Measurements from ENCODE around the gene MRFAP1.
"Not testable (repeated sequence)": the region's sequence is repeated elsewhere in the genome, so short reads cannot be mapped to it uniquely, and the experiment has no call there.

MRFAP1 gene

GRCh38 chr4:6634746-6635145 lies 5.7 kb upstream of the MRFAP1 start:
- DNase-seq (ENCODE audit: low spot score), result no peak

- DNase-seq (ENCODE audit: low spot score), result no peak
These were observed 1.3 kb upstream of the MRFAP1 start for GRCh38 chr4:6639137-6639680.

- peak; percentile 83 for DNase-seq (ENCODE audit: low spot score)
These were observed 882 bp downstream of the MRFAP1 start for GRCh38 chr4:6641164-6641970.

GRCh38 chr4:6641971-6642320 lies 1.5 kb downstream of the MRFAP1 start:
- DNase-seq (ENCODE audit: low spot score), result no peak

- DNase-seq (ENCODE audit: low spot score), result no peak
These were observed 2.8 kb downstream of the MRFAP1 start for GRCh38 chr4:6643141-6643847.

- DNase-seq (ENCODE audit: low spot score), result no peak
These were observed 4.5 kb downstream of the MRFAP1 start for GRCh38 chr4:6644792-6645530.

- DNase-seq (ENCODE audit: low spot score), result no peak
These were observed 6.7 kb downstream of the MRFAP1 start for GRCh38 chr4:6647169-6647568.

GRCh38 chr4:6647582-6648230 lies 7.2 kb downstream of the MRFAP1 start:
- no peak for DNase-seq (ENCODE audit: low spot score)

- DNase-seq (ENCODE audit: low spot score), result no peak
These were observed 8.7 kb downstream of the MRFAP1 start for GRCh38 chr4:6649216-6649615.

- not testable (repeated sequence) for DNase-seq (ENCODE audit: low spot score)
These were observed 13.7 kb downstream of the MRFAP1 start for GRCh38 chr4:6654211-6654610.

GRCh38 chr4:6655291-6655690 lies 14.8 kb downstream of the MRFAP1 start:
- DNase-seq (ENCODE audit: low spot score), result not testable (repeated sequence)

GRCh38 chr4:6655924-6656323 lies 15.4 kb downstream of the MRFAP1 start:
- DNase-seq (ENCODE audit: low spot score), result no peak

- DNase-seq (ENCODE audit: low spot score), result no peak
These were observed 17.0 kb downstream of the MRFAP1 start for GRCh38 chr4:6657242-6658208.

- no peak for DNase-seq (ENCODE audit: low spot score)
These were observed 17.7 kb downstream of the MRFAP1 start for GRCh38 chr4:6658209-6658595.

- peak; percentile 62 for DNase-seq (ENCODE audit: low spot score)
These were observed 18.2 kb downstream of the MRFAP1 start for GRCh38 chr4:6658597-6659075.

- no peak for DNase-seq (ENCODE audit: low spot score)
These were observed 19.4 kb downstream of the MRFAP1 start for GRCh38 chr4:6659897-6660296.

- DNase-seq (ENCODE audit: low spot score), result no peak
These were observed 19.9 kb downstream of the MRFAP1 start for GRCh38 chr4:6660430-6660829.

- DNase-seq (ENCODE audit: low spot score), result no peak
These were observed 22.1 kb downstream of the MRFAP1 start for GRCh38 chr4:6662591-6662990.

- DNase-seq (ENCODE audit: low spot score), result peak; percentile 27
These were observed 23.3 kb downstream of the MRFAP1 start for GRCh38 chr4:6663596-6664393.

- DNase-seq (ENCODE audit: low spot score), result no peak
These were observed 24.8 kb downstream of the MRFAP1 start for GRCh38 chr4:6665320-6665654.

Measured in AG20443 (cell line).